Activated CD8-positive, alpha-beta T cell treated with anti-CD3 and anti-CD28 coated beads for 36 hours (primary cell): ENCODE results near the gene HTATSF1. TPM values are rescaled to one million over a fixed set of nuclear protein-coding genes. Genes with fewer than 3 reads are reported as not detected.

Experiments
- ATAC-seq: fragments of 200-7000 bp; cut with Tn5 transposase; one replicate; pipeline ENCODE4 v1.10.0; 2021; ENCODE audit warnings: mild to moderate bottlenecking, moderate library complexity
- CTCF ChIA-PET: fragments of 350-600 bp; sonication (Branson Sonifier 250); formaldehyde crosslinking; loops from one replicate; lab custom pipeline; 2021; ENCODE audit warnings: antibody characterized with exemption; lab: Charles Lee
- POLR2A ChIA-PET: fragments of 350-600 bp; sonication (Branson Sonifier 250); formaldehyde crosslinking; loops from one replicate; lab custom pipeline; 2021; ENCODE audit warnings: antibody characterized with exemption; lab: Charles Lee
- DNase-seq: peaks from one replicate; pipeline ENCODE4 v3.0.0-alpha.2; 2020
- H3K27ac Mint-ChIP-seq: one replicate; pipeline ENCODE4 v1.8.0; 2021; ENCODE audit warnings: mild to moderate bottlenecking, mixed read lengths
- H3K27me3 Mint-ChIP-seq: one replicate; pipeline ENCODE4 v1.8.0; 2021; ENCODE audit warnings: mixed read lengths
- H3K36me3 Mint-ChIP-seq: one replicate; pipeline ENCODE4 v1.8.0; 2021; ENCODE audit warnings: low read depth, mixed read lengths
- H3K4me1 Mint-ChIP-seq: one replicate; pipeline ENCODE4 v1.8.0; 2021; ENCODE audit warnings: low read depth, mixed read lengths
- H3K4me3 Mint-ChIP-seq: one replicate; pipeline ENCODE4 v1.8.0; 2021; ENCODE audit warnings: mild to moderate bottlenecking, moderate library complexity, mixed read lengths
- H3K9me3 Mint-ChIP-seq: one replicate; pipeline ENCODE4 v1.8.0; 2021; ENCODE audit warnings: mixed read lengths
- intact Hi-C: fragments of 100-400 bp; cut with micrococcal nuclease; formaldehyde crosslinking; loops from one replicate; pipeline ENCODE4 v1.10.0; 2022
- total RNA-seq, 2 experiments: library from RNA; stranded (reverse); gene quantifications; one replicate each; pipeline ENCODE4 v1.2.3, GENCODE V29; 2021
- TF ChIP-seq, protein P1 (sequence below): fragments of 200-600 bp; IDR thresholded peaks from one replicate; pipeline ENCODE4 v1.8.0; 2022; ENCODE audit warnings: antibody characterized with exemption, mild to moderate bottlenecking

The HTATSF1 gene
- total RNA-seq, 2 experiments from 2014 or later: 33.0 to 35.4 TPM

DNA sequence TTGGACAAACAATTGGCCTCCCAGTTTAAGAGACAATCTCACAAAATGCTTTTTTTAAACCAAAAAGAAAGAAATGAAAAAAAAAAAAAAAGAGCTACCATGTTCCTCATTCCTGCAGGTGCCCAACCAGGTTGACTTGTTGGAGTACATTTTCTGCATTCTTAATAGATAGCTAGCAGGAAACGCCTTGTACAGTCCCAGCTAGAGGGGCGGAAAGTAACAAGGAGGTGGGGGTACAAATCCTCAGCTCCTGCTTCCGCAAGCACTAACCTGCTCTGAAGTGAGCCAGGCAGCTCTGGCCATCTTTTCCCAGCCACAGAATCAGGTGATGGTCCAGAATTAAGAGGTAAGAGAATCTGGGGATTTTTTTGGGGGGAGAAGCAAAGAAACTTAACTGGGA is 34.6 kb downstream of the HTATSF1 start, which contains the start of gene VGLL1:
Gene VGLL1 (plus strand): TSS at position 265 of the 400 bp plus-strand sequence. CDS start 3,806 bp downstream, outside the sequence.
- CTCF ChIA-PET: interaction anchor here (1.2 kb wide), 1 partner anchor 24 kb away, joined by 3 read pairs; no protein-coding TSS in a partner anchor
- Mint-ChIP-seq H3K27ac (no peak within 1 kb of the TSS), H3K9me3 (no peaks in the 10 kb centered on the region), H3K27me3 (no peaks in the 10 kb centered on the region), H3K36me3 (no peaks in the 10 kb centered on the region), H3K4me3 (no peak within 1 kb of the TSS), H3K4me1 (peaks cover 2% of the 10 kb centered on the region)
- POLR2A ChIA-PET: no interaction called here
- intact Hi-C loops: no loop called here
- ATAC-seq (no peak), DNase-seq (no peak)
- TF ChIP-seq, protein P1, sequence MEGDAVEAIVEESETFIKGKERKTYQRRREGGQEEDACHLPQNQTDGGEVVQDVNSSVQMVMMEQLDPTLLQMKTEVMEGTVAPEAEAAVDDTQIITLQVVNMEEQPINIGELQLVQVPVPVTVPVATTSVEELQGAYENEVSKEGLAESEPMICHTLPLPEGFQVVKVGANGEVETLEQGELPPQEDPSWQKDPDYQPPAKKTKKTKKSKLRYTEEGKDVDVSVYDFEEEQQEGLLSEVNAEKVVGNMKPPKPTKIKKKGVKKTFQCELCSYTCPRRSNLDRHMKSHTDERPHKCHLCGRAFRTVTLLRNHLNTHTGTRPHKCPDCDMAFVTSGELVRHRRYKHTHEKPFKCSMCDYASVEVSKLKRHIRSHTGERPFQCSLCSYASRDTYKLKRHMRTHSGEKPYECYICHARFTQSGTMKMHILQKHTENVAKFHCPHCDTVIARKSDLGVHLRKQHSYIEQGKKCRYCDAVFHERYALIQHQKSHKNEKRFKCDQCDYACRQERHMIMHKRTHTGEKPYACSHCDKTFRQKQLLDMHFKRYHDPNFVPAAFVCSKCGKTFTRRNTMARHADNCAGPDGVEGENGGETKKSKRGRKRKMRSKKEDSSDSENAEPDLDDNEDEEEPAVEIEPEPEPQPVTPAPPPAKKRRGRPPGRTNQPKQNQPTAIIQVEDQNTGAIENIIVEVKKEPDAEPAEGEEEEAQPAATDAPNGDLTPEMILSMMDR: no peak

GRCh38 chrX:136534131-136534530 is 36.7 kb downstream of the HTATSF1 start:
- TF ChIP-seq, protein P1: no peak
- Mint-ChIP-seq H3K4me3 (no peak overlapping the region), H3K27me3 (no peaks in the 10 kb centered on the region), H3K36me3 (no peaks in the 10 kb centered on the region), H3K4me1 (peaks cover 2% of the 10 kb centered on the region), H3K9me3 (no peaks in the 10 kb centered on the region), H3K27ac (no peak overlapping the region)
- CTCF ChIA-PET: no interaction called here
- no peak for ATAC-seq
- DNase-seq: no peak
- intact Hi-C loops: no loop called here
- POLR2A ChIA-PET: no interaction called here

DNA sequence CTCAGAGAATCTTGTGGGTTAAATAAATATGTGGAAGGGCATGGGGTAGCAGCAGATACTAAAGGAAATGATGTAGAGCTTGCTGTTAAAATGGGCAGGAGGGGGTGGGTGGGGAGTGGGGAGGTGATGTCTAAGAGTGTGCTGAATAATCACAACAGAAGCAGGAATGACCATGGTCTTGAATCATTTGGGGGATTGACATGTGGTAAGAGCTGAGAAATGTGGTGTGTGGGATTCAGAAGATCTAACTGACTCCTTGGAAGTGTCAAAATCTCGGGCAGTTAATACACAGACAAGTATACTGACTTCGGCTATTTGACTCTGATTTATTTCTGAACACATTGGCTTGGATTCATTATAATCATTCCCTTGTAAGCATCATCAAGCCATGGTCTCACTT is 41.4 kb downstream of the HTATSF1 start:
- CTCF ChIA-PET: no interaction called here
- intact Hi-C loops: no loop called here
- Mint-ChIP-seq H3K36me3 (no peaks in the 10 kb centered on the region), H3K27ac (no peak overlapping the region), H3K27me3 (no peaks in the 10 kb centered on the region), H3K9me3 (no peaks in the 10 kb centered on the region), H3K4me1 (peaks cover 10% of the 10 kb centered on the region), H3K4me3 (no peak overlapping the region)
- DNase-seq: no peak
- TF ChIP-seq, protein P1: no peak
- POLR2A ChIA-PET: no interaction called here
- no peak for ATAC-seq

DNA sequence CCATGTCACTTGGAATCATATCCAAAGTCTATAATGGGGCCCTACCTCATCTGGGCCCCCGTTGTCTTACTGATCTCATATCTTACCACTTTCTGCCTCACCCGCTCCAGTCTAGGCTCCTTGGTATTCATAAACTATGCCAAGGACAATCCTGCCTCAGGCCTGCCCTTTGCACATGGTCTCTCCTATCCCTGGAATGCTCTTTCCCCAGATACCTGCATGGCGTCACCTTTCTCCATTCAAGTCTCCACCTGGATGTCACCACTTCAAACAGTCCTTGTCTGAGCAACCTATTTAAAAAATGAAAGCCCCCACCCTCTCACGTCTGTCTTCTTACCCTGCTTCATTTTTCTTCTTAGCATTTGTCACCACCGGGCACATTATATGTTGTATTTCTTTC is 42.8 kb downstream of the HTATSF1 start:
- Mint-ChIP-seq H3K4me1 (peaks cover 16% of the 10 kb centered on the region), H3K9me3 (no peaks in the 10 kb centered on the region), H3K36me3 (no peaks in the 10 kb centered on the region), H3K4me3 (no peak overlapping the region), H3K27ac (no peak overlapping the region), H3K27me3 (no peaks in the 10 kb centered on the region)
- ATAC-seq: no peak
- no peak for DNase-seq
- POLR2A ChIA-PET: no interaction called here
- CTCF ChIA-PET: no interaction called here
- intact Hi-C loops: no loop called here
- TF ChIP-seq, protein P1: no peak

DNA sequence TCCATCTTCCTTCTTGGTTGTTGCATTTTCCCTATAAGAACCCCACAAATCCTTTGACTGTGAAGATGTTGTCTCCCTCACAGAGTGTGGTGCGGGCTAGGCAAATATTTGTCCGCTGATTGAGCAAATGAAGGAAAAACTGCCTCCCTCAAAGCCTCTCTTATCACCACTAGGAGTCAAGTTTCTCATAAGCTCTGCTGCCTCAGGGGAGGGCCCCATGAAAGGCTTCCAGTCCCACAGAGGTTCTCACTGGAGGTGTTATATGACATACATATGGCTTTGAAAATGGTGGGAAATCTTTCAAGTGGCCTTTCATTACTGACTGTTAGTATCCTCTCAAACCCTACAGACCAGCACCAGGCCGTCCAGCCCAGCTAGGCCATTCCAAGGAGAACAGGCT is 43.9 kb downstream of the HTATSF1 start:
- H3K27me3 Mint-ChIP-seq: no peaks in the 10 kb centered on the region
- ChIA-PET POLR2A (no interaction called here), CTCF (interaction anchor here (1.4 kb wide), 1 partner anchor 14 kb away, joined by 3 read pairs; no protein-coding TSS in a partner anchor)
- H3K27ac Mint-ChIP-seq: no peak overlapping the region
- intact Hi-C loops: no loop called here
- no peaks in the 10 kb centered on the region for H3K9me3 Mint-ChIP-seq
- H3K4me1 Mint-ChIP-seq: peaks cover 26% of the 10 kb centered on the region
- H3K36me3 Mint-ChIP-seq: no peaks in the 10 kb centered on the region
- H3K4me3 Mint-ChIP-seq: no peak overlapping the region
- no peak for ATAC-seq
- DNase-seq: no peak
- TF ChIP-seq, protein P1: no peak
